ENCODE results near the gene PRDX1.
A peak's percentile ranks its signal among the peaks of the same experiment; 100 is the strongest.

Gene PRDX1

DNA sequence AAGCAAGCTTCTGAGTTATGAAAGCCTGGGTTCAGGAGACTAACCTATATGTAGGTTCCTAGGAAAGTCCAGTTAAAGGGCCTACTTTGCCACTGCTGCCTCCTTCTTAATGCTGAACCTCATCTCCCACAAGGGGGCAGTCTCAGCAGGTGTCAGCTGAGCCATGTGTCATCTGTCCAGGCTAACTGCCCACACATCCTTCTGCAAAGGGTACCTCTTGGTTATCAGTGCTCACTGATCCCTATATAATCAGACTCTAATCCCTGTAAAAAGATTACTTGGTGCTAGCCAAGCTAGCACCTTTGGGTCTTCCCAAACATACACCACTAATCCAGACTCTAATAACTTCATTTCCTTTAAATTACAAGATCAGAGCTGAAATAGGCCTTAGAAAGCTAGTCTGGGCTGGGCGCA is 9.0 kb downstream of the PRDX1 start:
- Histone ChIP-seq H3K9me3 (ENCODE audit: insufficient read depth, low read length) (no peaks in the 10 kb centered on the region), H4K20me1 (ENCODE audit: insufficient read depth, low read length) (no peaks in the 10 kb centered on the region), H3K4me1 (ENCODE audit: low read length) (no peaks in the 10 kb centered on the region), H3K4me3 (ENCODE audit: low read length) (no peak overlapping the region), H3K27me3 (ENCODE audit: low read depth, low read length) (no peaks in the 10 kb centered on the region), H3K4me2 (ENCODE audit: low read length) (no peak overlapping the region), H3K36me3 (replicated peaks; ENCODE audit: low read depth, low read length) (peaks cover 35% of the 10 kb centered on the region), H3K27ac (ENCODE audit: low read length) (no peak overlapping the region), H3K79me2 (ENCODE audit: low read length) (peaks cover 13% of the 10 kb centered on the region; the same call in 1 of the 2 replicates), H3K9ac (ENCODE audit: low read length) (no peak overlapping the region), H2AFZ (ENCODE audit: low read depth, low read length) (no peak overlapping the region)
- TF ChIP-seq EZH2phosphoT487 (IDR thresholded peaks at IDR 0.05; ENCODE audit: low read depth) (no peak), CTCF (IDR thresholded peaks at IDR 0.05; ENCODE audit: low read depth, low read length) (peak; percentile 70)

- H4K20me1 ChIP-seq (ENCODE audit: insufficient read depth, low read length), result no peaks in the 10 kb centered on the region
- no peak overlapping the region for H3K4me3 ChIP-seq (ENCODE audit: low read length)
- no peak for TF ChIP-seq CTCF (IDR thresholded peaks at IDR 0.05; ENCODE audit: low read depth, low read length)
- TF ChIP-seq EZH2phosphoT487 (IDR thresholded peaks at IDR 0.05; ENCODE audit: low read depth), result no peak
- no peak overlapping the region for H3K4me2 ChIP-seq (ENCODE audit: low read length)
- H3K36me3 ChIP-seq (replicated peaks; ENCODE audit: low read depth, low read length), result peaks cover 27% of the 10 kb centered on the region
- H3K27me3 ChIP-seq (ENCODE audit: low read depth, low read length), result no peaks in the 10 kb centered on the region
- no peaks in the 10 kb centered on the region for H3K4me1 ChIP-seq (ENCODE audit: low read length)
- H3K27ac ChIP-seq (ENCODE audit: low read length), result no peak overlapping the region
- no peak overlapping the region for H3K9ac ChIP-seq (ENCODE audit: low read length)
- no peaks in the 10 kb centered on the region for H3K9me3 ChIP-seq (ENCODE audit: insufficient read depth, low read length)
- peaks cover 1% of the 10 kb centered on the region; the same call in 1 of the 2 replicates for H3K79me2 ChIP-seq (ENCODE audit: low read length)
- no peak overlapping the region for H2AFZ ChIP-seq (ENCODE audit: low read depth, low read length)
Measured at GRCh38 chr1:45510972-45511527, 10.6 kb downstream of the PRDX1 start.

GRCh38 chr1:45510036-45510971 is 11.4 kb downstream of the PRDX1 start:
- Histone ChIP-seq H3K27ac (ENCODE audit: low read length) (no peak overlapping the region), H4K20me1 (ENCODE audit: insufficient read depth, low read length) (no peaks in the 10 kb centered on the region), H3K27me3 (ENCODE audit: low read depth, low read length) (no peaks in the 10 kb centered on the region), H3K4me2 (ENCODE audit: low read length) (no peak overlapping the region), H3K4me1 (ENCODE audit: low read length) (no peaks in the 10 kb centered on the region), H3K36me3 (replicated peaks; ENCODE audit: low read depth, low read length) (peaks cover 25% of the 10 kb centered on the region), H2AFZ (ENCODE audit: low read depth, low read length) (no peak overlapping the region), H3K9ac (ENCODE audit: low read length) (no peak overlapping the region), H3K9me3 (ENCODE audit: insufficient read depth, low read length) (no peaks in the 10 kb centered on the region), H3K4me3 (ENCODE audit: low read length) (no peak overlapping the region), H3K79me2 (ENCODE audit: low read length) (no peaks in the 10 kb centered on the region)
- TF ChIP-seq EZH2phosphoT487 (IDR thresholded peaks at IDR 0.05; ENCODE audit: low read depth) (no peak), CTCF (IDR thresholded peaks at IDR 0.05; ENCODE audit: low read depth, low read length) (no peak)
